ENCODE data around the gene PNRC2. TPM values are rescaled to one million over a fixed set of nuclear protein-coding genes. Genes with fewer than 3 reads are reported as not detected.

PNRC2 gene
- total and polyA plus RNA-seq, 4 donors = 70.7 to 159 (median 89.9) TPM

DNA sequence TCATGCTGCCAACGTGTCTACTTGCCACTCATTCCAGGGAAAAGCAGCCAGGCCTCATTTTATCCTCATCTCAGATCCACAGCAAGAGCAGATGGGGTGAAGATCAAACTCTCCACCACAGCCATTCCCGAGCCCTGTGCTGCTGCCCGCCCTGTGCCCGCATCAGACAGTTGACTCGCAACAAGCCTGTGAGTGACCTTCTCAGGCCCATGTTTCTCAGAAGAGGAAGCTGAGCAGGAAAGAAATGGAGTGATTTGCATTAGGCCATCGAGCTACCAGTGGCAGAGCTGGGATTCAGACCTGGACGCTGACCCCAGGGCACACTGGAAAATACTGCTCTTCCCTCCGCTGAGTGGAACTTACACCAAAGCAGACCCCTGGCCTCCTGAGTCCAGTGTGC is 47.7 kb upstream of the PNRC2 start:
- H3K4me1 ChIP-seq (ENCODE audit: control insufficient read depth in 5 of 5, insufficient read depth in 5 of 5, low read length in 5 of 5) = no peaks in the 10 kb centered on the region

DNA sequence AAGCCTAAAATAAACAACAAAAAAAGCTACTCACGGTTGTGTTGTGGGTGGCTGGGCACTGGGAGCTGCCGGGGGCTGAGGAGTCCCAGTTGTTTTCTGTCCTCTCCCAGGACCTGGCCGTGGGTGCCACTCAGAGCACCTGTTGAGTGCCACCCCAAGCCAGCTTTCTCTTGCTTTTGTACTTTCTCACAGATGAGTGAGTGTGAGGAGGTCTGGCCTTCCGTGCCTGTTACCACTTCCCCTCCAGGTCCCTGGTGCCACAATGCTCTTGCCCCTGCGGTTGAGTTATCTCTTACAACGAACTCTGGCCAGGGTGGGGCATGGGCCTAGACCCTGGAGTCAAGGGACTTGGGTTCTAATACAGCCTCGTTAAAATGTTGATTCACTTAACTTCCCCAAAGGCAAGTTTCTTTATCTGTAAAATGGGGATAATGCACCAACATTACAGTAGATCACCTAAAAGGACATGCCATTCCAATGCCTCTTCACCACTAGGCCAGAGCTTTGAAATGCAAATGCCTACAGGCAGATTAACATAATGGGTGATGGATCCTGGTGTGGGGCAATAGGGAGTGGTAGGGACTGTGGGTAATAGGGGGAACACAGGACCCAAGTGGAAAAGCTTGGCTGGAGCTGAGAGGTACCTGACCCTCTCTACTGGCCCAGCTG is 46.3 kb upstream of the PNRC2 start, which contains the start of gene CNR2:
Gene CNR2 (minus strand): TSS at position 151 of the 669 bp plus-strand sequence. CDS start 37,745 bp downstream, outside the sequence.
- H3K4me3 ChIP-seq = no peak within 1 kb of the TSS
- no peaks in the 10 kb centered on the region for H3K4me1 ChIP-seq (ENCODE audit: control insufficient read depth in 5 of 5, insufficient read depth in 5 of 5, low read length in 5 of 5)
- TF ChIP-seq CTCF (IDR thresholded peaks at IDR 0.05; ENCODE audit: control extremely low read depth, extremely low read depth) = no peak
- H3K9ac ChIP-seq (ENCODE audit: insufficient read depth in 1 of 2, low read length in 2 of 2) = no peak within 1 kb of the TSS
- no peaks in the 10 kb centered on the region for H3K27me3 ChIP-seq (ENCODE audit: control insufficient read depth in 3 of 3, insufficient read depth in 3 of 3, low read length in 2 of 3)
- no peaks in the 10 kb centered on the region for H3K9me3 ChIP-seq (ENCODE audit: control insufficient read depth in 4 of 4, insufficient read depth in 3 of 4, low read length in 3 of 4)
- ATAC-seq (ENCODE audit: insufficient read depth, low FRiP score) (no peak), DNase-seq (no peak)
- no peak within 1 kb of the TSS for H3K27ac ChIP-seq (ENCODE audit: low read depth in 1 of 2, low read length in 1 of 2)
- no peaks in the 10 kb centered on the region for H3K36me3 ChIP-seq (ENCODE audit: control insufficient read depth in 4 of 4, insufficient read depth in 4 of 4, low read length in 4 of 4)
- WGBS, 2 donors = 19 to 56% methylated on average over 7 of the region's 7 CpGs

More for the DNA sequence above, 47.7 kb upstream of the PNRC2 start:
- no peak for DNase-seq
- no peak overlapping the region for H3K27ac ChIP-seq (ENCODE audit: low read depth in 1 of 2, low read length in 1 of 2)
- no peaks in the 10 kb centered on the region for H3K27me3 ChIP-seq (ENCODE audit: control insufficient read depth in 3 of 3, insufficient read depth in 3 of 3, low read length in 2 of 3)
- H3K4me3 ChIP-seq = no peak overlapping the region
- no peak for TF ChIP-seq CTCF (IDR thresholded peaks at IDR 0.05; ENCODE audit: control extremely low read depth, extremely low read depth)
- H3K9ac ChIP-seq (ENCODE audit: insufficient read depth in 1 of 2, low read length in 2 of 2) = no peak overlapping the region
- WGBS, 2 donors = 68 to 78% methylated on average over 8 of the region's 8 CpGs
- no peaks in the 10 kb centered on the region for H3K36me3 ChIP-seq (ENCODE audit: control insufficient read depth in 4 of 4, insufficient read depth in 4 of 4, low read length in 4 of 4)
- no peaks in the 10 kb centered on the region for H3K9me3 ChIP-seq (ENCODE audit: control insufficient read depth in 4 of 4, insufficient read depth in 3 of 4, low read length in 3 of 4)
- no peak for ATAC-seq (ENCODE audit: insufficient read depth, low FRiP score)

DNA sequence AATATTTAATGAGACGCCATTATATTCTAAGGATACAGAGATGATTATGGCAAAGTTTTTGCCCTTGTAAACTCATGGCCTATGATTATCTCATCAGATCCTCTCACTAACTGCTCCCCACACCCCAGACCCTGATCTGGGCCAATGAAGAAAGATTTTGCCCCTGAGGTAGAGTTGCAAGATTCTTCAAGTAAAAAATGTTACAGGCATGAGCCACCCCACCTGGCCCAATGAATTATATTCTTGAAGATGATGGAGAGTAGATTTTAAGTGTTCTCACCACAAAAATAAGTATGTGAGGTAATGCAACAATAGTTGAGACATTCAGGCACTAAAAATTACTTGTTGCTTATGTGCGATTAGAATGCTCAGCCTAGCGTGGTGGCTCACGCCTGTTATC is 44.7 kb upstream of the PNRC2 start:
- no peak overlapping the region for H3K27ac ChIP-seq (ENCODE audit: low read depth in 1 of 2, low read length in 1 of 2)
- no peak overlapping the region for H3K9ac ChIP-seq (ENCODE audit: insufficient read depth in 1 of 2, low read length in 2 of 2)
- DNase-seq = no peak
- H3K27me3 ChIP-seq (ENCODE audit: control insufficient read depth in 3 of 3, insufficient read depth in 3 of 3, low read length in 2 of 3) = no peaks in the 10 kb centered on the region
- TF ChIP-seq CTCF (IDR thresholded peaks at IDR 0.05; ENCODE audit: control extremely low read depth, extremely low read depth) = no peak
- no peak for ATAC-seq (ENCODE audit: insufficient read depth, low FRiP score)
- H3K9me3 ChIP-seq (ENCODE audit: control insufficient read depth in 4 of 4, insufficient read depth in 3 of 4, low read length in 3 of 4) = no peaks in the 10 kb centered on the region
- peaks cover 0 to 2% (median 0%) of the 10 kb centered on the region in 5 donors for H3K4me1 ChIP-seq (ENCODE audit: control insufficient read depth in 5 of 5, insufficient read depth in 5 of 5, low read length in 5 of 5)
- no peaks in the 10 kb centered on the region for H3K36me3 ChIP-seq (ENCODE audit: control insufficient read depth in 4 of 4, insufficient read depth in 4 of 4, low read length in 4 of 4)
- no peak overlapping the region for H3K4me3 ChIP-seq
- WGBS, 2 donors = 90 to 97% methylated on average over 4 of the region's 4 CpGs
